Glutamatergic neuron (in vitro differentiated cells): ENCODE data around the gene RUBCNL. TPM values are rescaled to one million over a fixed set of nuclear protein-coding genes. Genes with fewer than 3 reads are reported as not detected.

Experiments
- DNase-seq: peaks from one replicate; pipeline ENCODE4 v3.0.0; 2022
- H3K27ac Mint-ChIP-seq: one replicate; pipeline ENCODE4 v1.8.0; 2020; ENCODE audit warnings: mild to moderate bottlenecking, mixed read lengths, inconsistent platforms; ENCODE audit not compliant: unreplicated experiment
- H3K27me3 Mint-ChIP-seq: one replicate; pipeline ENCODE4 v1.8.0; 2020; ENCODE audit warnings: mild to moderate bottlenecking, moderate library complexity, mixed read lengths, inconsistent platforms; ENCODE audit not compliant: unreplicated experiment
- H3K36me3 Mint-ChIP-seq: one replicate; pipeline ENCODE4 v1.8.0; 2020; ENCODE audit warnings: mild to moderate bottlenecking, mixed read lengths, inconsistent platforms; ENCODE audit not compliant: unreplicated experiment
- H3K4me1 Mint-ChIP-seq: one replicate; pipeline ENCODE4 v1.8.0; 2020; ENCODE audit warnings: mild to moderate bottlenecking, low read depth, mixed read lengths, inconsistent platforms; ENCODE audit not compliant: unreplicated experiment
- H3K4me3 Mint-ChIP-seq: one replicate; pipeline ENCODE4 v1.8.0; 2020; ENCODE audit warnings: mild to moderate bottlenecking, mixed read lengths, inconsistent platforms; ENCODE audit not compliant: unreplicated experiment
- H3K9me3 Mint-ChIP-seq: one replicate; pipeline ENCODE4 v1.8.0; 2020; ENCODE audit warnings: mild to moderate bottlenecking, moderate library complexity, mixed read lengths, inconsistent platforms; ENCODE audit not compliant: unreplicated experiment
- total RNA-seq: library from RNA; stranded (reverse); fragmentation: NEBNext Ultra II Directional; extraction: Animal tissue kit (Norgen Biotek cat#: 25700); gene quantifications from one replicate; pipeline ENCODE4 v1.2.1, GENCODE V29; 2021; ENCODE audit not compliant: unreplicated experiment
- TF ChIP-seq, protein P1 (sequence below): fragments of 200-600 bp; sonication (generic); IDR thresholded peaks from one replicate; pipeline ENCODE4 v1.5.0; 2021; ENCODE audit not compliant: partially characterized antibody, unreplicated experiment

Gene RUBCNL
- total RNA-seq, 1 donor from 2014 or later: 1.9 TPM

DNA sequence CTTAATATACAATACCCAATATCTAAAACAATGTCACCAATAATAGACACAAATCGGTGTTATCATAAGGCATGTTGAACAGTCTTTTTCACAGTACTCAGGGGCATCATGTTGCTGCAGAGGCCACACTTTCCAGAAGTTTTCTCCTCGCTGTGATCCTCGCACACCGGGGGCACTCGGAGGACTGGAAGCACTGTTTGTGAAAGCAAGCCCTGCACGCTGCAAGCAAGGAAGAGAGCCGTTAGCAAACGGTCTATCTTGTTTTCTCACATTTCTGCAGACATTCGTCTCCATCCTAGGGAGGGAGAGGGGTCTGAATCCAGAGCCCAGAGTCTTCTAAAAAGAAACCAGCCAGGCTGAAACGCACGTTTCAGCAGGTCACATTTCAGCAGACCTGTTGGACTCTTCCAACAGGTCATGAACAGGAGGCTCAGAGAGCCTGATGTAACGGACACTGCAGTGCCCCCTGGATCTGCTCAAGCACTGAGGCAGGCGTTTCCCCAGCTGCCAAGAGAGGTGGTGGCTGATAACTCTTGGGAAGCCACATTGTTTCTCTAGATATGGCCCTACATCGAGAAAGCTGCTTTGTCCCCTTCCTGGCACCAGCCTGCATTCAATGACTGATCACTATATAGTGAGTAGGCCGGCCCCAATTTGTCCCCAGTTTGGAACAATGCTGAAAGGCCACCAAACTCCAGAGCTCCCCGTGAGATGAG lies 43.6 kb downstream of the RUBCNL start:
- no peaks in the 10 kb centered on the region for H3K4me1 Mint-ChIP-seq
- no peak overlapping the region for H3K4me3 Mint-ChIP-seq
- H3K9me3 Mint-ChIP-seq: no peaks in the 10 kb centered on the region
- H3K27ac Mint-ChIP-seq: no peak overlapping the region
- no peak for DNase-seq
- TF ChIP-seq, protein P1, sequence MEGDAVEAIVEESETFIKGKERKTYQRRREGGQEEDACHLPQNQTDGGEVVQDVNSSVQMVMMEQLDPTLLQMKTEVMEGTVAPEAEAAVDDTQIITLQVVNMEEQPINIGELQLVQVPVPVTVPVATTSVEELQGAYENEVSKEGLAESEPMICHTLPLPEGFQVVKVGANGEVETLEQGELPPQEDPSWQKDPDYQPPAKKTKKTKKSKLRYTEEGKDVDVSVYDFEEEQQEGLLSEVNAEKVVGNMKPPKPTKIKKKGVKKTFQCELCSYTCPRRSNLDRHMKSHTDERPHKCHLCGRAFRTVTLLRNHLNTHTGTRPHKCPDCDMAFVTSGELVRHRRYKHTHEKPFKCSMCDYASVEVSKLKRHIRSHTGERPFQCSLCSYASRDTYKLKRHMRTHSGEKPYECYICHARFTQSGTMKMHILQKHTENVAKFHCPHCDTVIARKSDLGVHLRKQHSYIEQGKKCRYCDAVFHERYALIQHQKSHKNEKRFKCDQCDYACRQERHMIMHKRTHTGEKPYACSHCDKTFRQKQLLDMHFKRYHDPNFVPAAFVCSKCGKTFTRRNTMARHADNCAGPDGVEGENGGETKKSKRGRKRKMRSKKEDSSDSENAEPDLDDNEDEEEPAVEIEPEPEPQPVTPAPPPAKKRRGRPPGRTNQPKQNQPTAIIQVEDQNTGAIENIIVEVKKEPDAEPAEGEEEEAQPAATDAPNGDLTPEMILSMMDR: no peak
- H3K27me3 Mint-ChIP-seq: no peaks in the 10 kb centered on the region
- no peaks in the 10 kb centered on the region for H3K36me3 Mint-ChIP-seq

DNA sequence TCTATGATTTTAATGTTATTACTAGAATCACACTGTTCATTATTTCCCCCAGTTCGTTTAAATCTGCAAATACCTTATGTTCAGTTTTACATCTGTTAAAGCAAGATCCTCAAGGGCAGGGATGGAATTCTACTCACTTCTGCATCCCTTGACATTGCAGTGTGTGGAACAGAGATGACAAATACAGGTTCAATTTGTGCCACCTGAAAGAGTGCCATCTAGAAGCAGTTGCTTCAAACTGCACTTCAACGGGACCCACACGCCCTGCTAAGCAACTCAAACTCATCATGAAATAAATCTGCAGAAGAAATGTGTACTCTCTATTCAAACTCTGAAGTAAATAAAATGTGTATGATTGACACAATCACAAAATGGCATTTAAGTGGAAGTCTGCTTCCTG lies 44.5 kb downstream of the RUBCNL start:
- DNase-seq: no peak
- H3K27me3 Mint-ChIP-seq: no peaks in the 10 kb centered on the region
- no peaks in the 10 kb centered on the region for H3K36me3 Mint-ChIP-seq

DNA sequence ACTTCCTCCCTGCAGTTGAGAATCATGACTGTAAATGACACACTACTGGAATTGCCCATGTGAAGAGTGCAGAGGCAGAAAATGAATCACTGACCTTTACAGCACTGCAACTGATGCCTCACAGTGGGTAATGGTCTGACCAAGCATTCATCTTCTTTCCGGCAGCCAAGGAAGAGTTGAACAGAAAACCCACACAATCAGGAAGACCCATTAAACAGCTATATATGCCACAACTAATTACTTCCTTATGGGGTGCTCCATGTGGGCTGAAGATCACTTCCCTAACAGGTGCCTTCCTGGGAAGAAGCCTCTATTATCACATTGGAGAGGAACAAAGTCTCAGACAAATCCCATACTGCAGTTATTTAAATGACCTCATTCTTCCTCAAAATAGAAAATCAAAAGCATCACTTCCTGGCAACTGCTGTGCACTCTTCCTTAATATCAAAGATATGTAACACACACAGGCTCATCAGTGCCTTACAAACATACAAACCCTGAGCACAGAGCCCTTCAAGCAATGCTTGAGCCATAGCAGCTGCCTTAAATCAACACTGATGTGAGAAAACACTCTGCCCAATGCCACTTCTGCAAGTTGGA lies 45.8 kb downstream of the RUBCNL start:
- no peak overlapping the region for H3K27ac Mint-ChIP-seq
- no peaks in the 10 kb centered on the region for H3K4me1 Mint-ChIP-seq
- TF ChIP-seq, protein P1: no peak
- no peak overlapping the region for H3K4me3 Mint-ChIP-seq
- no peaks in the 10 kb centered on the region for H3K27me3 Mint-ChIP-seq
- H3K36me3 Mint-ChIP-seq: peaks cover 5% of the 10 kb centered on the region
- no peak for DNase-seq
- no peaks in the 10 kb centered on the region for H3K9me3 Mint-ChIP-seq

More for the DNA sequence above, 44.5 kb downstream of the RUBCNL start:
- Mint-ChIP-seq H3K4me3 (no peak overlapping the region), H3K4me1 (no peaks in the 10 kb centered on the region), H3K27ac (no peak overlapping the region), H3K9me3 (no peaks in the 10 kb centered on the region)
- TF ChIP-seq, protein P1: no peak

DNA sequence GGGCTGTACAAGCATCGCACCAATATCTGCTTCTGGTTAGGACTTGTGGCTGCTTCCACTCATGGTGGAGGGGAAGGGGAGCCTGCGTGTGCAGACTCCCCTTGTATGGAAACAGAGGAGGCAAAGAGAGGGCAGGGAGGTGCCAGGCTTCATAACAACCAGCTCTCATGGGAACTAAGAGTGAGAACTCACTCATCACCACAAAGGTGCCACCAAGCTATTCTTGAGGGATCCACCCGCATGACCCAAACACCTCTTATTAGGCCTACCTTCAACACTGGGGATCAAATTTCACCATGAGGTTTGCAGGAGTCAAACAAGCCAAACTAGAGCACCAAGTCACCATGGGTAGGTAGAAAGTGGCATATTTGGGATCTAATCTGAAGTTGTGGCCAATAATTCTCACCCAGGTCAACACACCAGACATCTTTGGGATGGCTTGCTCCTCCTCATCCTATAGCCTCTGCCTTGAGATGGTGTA lies 46.4 kb downstream of the RUBCNL start:
- H3K27me3 Mint-ChIP-seq: no peaks in the 10 kb centered on the region
- no peak overlapping the region for H3K4me3 Mint-ChIP-seq
- no peaks in the 10 kb centered on the region for H3K9me3 Mint-ChIP-seq
- H3K4me1 Mint-ChIP-seq: no peaks in the 10 kb centered on the region
- peaks cover 5% of the 10 kb centered on the region for H3K36me3 Mint-ChIP-seq
- TF ChIP-seq, protein P1: no peak
- no peak for DNase-seq
- H3K27ac Mint-ChIP-seq: no peak overlapping the region

DNA sequence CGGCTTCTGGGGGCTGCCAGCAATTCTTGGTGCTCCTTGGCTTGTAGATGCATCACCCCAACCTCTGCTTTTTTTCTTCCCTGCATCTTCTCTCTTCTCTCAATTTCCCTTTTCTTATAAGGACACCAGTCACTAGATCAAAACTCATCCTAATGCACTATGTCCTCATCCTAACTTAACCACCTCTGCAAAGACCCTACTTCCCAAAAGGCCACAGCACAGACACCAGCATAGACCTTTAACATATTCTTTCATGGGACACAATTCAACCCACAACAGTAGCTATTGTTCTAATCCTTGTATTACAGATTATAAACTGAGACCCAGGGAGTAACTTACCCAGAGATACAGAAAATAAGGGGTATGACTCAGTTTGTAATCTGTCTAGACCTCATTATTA lies 47.0 kb downstream of the RUBCNL start:
- Mint-ChIP-seq H3K4me1 (no peaks in the 10 kb centered on the region), H3K27me3 (no peaks in the 10 kb centered on the region), H3K36me3 (peaks cover 5% of the 10 kb centered on the region), H3K27ac (no peak overlapping the region), H3K4me3 (no peak overlapping the region), H3K9me3 (no peaks in the 10 kb centered on the region)
- DNase-seq: no peak
- TF ChIP-seq, protein P1: no peak
